HG02870 (cell line): ENCODE data around the gene TRAF3.
"Not testable (repeated sequence)": the region's sequence is repeated elsewhere in the genome, so short reads cannot be mapped to it uniquely, and the experiment has no call there.

Experiments
- ATAC-seq: cut with Tn5 transposase; IDR thresholded peaks from one replicate; pipeline ENCODE4 v1.9.1; 2021; ENCODE audit warnings: mild to moderate bottlenecking, moderate library complexity; ENCODE audit not compliant: unreplicated experiment

The TRAF3 gene

DNA sequence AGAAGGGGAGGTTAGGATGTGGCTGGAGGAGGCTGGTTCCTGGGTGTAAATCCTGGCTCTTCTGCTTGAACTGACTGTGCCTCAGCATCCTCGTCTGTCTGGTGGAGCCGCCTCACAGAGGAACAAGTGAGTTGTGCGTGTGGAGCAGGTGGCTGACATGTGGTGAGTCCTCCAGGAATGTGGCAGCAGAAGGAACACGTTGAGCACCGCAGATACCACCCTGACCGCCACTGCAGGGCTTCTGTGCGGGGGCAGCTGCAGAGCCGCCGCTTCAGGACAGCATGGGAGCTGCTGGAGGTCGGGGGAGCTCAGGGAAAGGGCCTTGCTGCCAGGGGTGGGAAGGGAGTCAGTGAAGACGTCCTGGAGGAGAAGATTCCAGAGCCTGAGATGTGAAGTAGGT lies 48.9 kb downstream of the TRAF3 start:
- no peak for ATAC-seq

DNA sequence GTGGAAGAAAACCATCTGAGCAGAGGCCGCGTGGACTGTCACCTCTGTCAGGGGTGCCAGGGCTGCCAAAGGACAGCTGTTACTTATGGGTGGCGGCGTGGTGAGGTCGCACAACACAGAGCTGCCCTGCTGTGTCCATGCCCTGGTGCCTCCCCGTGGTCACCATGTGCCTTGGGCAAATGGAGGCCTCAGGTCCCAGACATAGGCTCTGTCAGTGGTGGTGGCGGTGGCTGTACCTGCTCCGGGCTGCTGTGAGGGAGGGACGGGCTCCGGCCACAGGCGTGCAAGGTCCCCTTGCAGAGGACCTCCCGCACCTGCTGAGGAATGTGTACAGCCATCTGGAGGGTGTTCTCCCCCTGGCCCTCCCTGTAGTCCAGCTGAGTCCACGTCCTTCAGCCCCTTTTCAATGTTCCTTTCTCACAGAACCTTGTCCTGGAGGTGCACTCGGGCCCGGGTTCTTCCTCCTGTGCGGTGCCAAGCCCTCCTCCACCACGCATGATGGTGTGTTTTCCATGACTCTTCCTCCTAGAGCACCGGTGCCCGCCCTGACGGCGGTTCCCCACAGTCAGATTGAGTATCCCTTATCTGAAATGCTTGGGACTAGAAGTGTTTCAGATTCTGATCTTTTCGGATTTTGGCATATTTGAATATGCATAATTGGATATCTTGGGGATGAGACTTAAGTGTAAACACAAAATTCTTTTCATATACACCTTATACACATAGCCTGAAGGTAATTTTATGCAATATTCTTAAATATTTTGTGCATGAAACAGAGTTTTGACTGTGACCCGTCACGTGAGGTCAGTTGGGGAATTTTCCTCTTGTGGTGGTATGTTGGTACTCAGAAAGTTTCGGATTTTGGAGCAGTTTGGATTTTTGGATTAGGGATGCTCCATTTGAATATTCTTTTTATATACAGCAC lies 49.8 kb downstream of the TRAF3 start:
- ATAC-seq, result no peak

DNA sequence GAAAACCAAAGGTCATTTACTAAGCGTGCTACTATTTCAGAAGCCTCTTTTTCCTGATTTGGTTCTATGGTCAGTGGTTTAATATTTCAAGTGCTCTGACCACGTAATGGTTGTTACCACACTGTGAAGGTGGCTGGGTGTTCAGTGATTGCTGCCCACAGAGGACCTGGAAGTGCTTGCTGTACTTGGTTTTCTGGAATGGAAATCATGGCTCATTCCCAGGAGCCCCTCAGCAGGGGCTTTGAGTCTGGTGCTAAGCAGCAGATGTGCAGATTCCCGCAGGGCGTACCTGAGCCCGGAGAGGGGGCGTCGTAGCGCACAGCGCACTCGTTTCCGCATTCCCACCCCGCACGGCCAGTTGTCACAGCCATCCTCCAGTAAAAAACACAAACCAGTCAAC lies 50.5 kb downstream of the TRAF3 start:
- no peak for ATAC-seq

DNA sequence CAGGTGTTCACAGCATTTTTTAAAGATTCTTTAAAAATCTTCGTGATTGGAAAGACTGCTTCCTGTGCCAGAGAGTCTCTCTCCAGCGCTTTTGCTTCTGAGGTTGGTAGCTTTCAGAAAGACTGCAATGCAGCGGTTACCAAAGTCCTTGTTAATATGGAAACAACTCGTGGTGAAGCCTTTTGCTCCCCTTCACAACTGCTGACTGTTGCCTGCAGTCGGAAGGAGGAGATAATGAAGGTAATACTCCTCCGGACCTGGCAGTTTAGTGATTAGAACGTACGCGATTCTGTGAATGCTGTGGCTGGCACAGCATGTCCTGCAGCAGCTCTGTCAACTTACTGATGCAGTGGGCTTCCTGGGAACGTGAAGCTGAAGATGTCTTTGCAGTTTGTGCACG lies 50.9 kb downstream of the TRAF3 start:
- ATAC-seq, result no peak

DNA sequence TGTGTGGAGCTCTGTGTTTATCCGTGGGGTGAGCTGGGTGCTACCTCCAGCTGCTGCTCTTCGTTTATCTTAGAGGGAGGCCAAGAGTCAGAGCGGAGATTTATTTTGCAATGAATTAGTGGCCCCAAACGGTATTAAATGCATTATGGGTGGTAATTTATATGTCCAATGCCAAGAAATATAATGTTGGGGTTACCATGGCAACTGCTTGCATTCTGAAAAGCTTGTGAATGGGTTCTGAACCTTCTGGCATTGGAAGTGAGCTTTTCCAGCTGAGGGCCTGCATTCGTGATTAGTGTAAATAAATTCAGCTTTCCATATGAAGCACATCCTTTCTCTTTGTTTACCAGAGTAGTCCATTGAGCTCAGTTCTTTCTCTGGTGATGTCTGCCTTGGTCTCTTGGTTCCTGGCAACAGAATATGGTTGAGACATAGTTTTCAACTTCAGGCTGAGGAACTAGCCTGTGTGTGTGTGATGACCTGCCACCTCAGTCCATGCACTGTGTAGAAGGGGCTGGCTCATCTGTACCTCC lies 51.8 kb downstream of the TRAF3 start:
- ATAC-seq, result no peak

DNA sequence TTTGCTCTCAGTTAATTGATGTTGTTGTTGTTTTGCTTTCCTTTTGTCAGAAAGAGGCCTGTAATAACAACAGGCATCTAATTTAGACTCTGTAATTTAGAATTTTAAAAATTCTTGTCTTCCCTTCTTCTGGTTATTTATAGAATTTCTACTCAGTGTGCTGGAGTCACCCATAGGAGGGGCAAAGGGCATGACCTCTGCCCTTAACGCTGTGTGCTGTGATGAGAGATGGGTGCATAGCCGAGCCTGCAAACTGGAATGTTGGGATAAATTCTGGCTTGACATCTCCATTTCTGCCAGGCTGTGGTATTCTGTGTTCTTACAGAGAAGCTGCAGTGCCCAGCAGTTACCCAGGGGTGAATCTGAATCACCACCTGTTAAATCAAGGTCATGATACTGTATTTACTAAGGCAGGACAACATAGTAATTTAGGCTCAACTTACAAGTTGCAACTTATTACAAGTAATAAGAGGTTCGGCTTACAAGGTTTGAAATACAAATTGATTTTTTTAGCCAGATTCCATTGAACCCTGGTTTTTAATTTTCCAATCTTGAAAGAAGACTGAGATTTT lies 53.3 kb downstream of the TRAF3 start:
- no peak for ATAC-seq

DNA sequence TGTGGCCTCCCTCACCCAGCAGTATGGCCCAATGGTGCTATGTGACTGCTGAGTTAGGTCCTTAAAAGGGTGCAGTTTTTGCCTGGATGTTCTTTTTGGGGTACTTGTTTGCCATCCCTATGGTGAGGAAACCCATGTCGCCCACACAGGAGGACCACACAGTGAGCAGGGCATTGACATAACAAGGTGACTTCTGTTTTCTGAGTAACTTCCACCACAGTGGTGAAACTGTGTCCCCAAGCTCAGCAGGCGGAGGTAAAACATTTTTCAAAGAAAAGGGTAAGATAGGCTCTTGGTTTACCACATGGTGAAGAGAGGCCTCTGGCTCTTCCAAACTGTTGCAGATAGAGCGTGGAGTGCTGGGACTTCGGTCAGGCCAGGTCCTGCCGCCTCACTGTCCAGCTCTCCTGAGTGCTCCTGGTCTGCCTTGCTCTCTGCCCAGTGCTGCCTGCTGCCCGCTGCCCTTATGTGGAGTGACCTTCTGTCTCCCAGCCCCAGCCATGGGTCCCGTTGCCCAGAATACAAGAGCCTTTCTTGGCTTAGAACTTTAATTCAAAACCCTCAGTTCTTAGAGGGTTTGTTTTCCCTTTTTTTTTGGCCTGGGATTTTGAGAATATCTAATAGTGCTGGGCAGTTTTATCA lies 54.0 kb downstream of the TRAF3 start:
- no peak for ATAC-seq

DNA sequence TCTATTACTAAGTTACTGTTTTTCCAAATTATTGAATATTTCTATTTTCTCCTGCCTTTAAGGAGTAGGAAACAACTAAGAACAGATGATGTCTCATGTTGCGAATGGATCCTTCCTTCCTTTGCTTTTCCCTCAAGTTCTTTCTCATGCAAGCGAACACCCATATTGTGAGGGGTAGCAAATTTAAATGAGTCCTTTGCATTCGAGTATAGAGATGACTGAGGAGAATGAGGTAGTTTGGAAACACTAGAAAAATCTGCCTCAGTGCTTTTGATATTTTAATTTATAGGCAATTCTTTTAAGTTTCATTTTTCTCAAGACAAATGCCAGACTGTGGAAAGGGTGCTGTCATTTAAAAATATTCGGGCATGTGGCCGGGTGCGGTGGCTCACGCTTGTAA lies 56.1 kb downstream of the TRAF3 start:
- no peak for ATAC-seq

DNA sequence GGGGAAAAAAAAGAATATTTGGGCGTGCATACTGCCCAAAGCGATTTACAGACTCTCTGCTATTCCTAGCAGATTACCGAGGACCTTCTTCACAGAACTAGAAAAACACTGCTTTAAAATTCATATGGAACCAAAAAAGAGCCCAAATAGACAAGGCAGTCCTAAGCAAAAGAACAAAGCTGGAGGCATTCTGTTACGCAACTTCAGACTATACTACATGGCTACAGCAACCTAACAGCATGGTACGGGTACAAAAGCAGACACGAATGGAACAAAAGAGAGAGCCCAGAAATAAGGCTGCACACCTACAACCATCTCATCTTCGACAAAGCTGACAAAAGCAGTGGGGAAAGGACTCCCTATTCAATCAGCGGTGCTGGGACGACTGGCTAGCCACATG lies 56.7 kb downstream of the TRAF3 start:
- ATAC-seq, result no peak

DNA sequence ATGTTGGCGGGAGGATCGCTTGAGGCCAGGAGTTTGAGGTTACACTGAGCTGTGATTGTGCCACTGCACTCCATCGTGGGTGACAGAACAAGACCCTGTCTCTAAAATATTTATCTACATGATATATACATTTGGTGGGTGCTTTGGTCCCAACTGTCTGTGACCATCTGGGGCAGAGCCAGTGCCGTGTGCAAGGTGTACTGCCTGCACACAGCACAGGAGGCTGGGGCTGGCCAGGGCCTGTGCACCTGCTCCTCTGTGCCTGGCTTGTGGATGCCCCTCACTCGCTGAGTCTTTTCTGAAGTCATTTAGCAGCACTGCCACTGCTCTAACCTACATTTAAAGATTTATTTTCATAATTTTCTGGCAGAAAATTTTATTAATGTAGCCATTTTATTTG lies 58.7 kb downstream of the TRAF3 start:
- ATAC-seq, result no peak

DNA sequence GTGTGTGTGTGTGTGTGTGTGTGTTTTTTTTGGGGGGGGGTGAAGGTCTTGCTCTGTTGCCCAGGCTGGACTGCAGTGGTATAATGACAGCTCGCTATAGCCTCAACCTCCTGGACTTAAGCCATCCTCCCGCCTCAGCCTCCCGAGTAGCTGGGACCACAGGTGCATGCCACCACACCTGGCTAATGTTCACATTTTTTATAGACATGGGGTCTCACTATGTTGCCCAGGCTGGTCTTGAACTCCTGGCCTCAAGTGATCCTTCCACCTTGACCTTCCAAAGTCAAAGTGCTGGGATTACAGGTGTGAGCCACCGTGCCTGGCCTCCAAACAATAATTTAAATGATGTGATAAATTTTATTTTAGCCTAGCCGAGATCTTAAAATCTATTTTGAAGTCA lies 59.9 kb downstream of the TRAF3 start:
- ATAC-seq, result not testable (repeated sequence)

DNA sequence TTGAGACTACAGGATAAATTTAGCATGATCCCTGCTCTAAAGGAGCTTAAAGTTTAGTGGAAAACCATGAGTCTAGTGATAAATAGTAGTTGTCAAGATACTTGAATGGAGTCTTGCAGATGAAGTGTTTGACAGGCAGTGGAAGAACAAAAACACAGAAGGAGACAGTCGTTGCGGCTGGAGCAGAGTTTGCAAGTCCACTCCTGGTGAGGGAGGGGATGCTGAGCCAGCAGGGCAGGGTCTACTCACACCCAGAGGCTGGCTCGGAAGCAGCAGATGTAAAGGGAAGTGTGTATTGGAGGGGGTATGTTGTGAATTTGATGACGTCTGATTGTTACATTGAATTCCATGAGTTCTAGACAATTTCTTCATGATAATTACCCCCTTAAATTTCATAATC lies 61.3 kb downstream of the TRAF3 start:
- no peak for ATAC-seq

DNA sequence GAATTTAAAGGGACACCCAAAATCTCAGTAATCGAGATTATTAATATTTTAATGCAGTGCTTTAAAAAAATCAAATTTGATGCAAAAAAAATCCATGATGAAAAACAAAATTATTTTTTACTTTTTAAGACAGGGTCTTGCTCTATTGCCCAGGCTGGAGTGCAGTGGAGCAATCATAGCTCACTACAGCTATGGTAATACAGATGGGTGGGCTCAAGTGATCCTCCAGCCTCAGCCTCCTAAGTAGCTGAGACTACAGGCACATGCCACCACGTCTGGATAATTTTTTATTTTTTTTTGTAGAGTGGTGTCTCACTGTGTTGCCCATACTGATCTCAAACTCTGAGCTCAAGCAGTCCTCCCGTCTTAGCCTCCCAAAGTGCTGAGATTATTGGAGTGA lies 62.9 kb downstream of the TRAF3 start:
- ATAC-seq, result no peak

DNA sequence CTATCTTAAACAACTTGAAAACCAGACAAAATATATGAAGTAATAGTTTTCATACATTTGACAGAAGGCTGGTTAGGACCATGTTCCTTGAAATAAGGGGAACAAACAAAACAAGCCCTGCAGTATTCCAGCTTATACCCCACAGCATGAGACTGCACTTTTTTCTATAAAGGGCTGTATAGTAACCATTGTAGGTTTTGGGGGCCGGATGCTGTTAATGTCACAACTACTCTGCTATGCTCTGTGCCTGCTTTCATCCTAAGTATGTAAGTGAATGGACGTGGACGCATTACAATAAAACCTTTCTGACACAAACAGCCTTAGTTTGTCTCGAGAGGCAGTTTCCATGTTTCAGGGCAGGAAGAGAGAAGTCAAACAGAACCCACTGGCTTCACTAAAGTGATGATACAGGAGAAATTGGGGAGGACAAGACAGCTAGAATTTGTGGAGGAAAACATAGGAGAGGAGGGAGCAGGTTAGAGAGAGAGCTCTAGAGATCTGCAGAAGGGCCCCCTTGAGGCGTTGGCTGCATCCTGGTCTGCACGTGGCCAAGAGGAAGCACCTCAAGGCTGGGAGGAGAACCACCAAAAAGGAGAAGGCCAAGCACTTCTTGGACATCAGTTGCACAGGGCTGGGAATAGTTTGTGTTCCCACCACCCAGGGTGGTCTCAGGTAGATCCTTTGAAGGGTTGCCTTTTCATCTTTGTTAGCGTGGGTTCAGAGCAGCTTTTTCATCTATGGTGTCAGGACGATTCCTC lies 63.7 kb downstream of the TRAF3 start:
- no peak for ATAC-seq

DNA sequence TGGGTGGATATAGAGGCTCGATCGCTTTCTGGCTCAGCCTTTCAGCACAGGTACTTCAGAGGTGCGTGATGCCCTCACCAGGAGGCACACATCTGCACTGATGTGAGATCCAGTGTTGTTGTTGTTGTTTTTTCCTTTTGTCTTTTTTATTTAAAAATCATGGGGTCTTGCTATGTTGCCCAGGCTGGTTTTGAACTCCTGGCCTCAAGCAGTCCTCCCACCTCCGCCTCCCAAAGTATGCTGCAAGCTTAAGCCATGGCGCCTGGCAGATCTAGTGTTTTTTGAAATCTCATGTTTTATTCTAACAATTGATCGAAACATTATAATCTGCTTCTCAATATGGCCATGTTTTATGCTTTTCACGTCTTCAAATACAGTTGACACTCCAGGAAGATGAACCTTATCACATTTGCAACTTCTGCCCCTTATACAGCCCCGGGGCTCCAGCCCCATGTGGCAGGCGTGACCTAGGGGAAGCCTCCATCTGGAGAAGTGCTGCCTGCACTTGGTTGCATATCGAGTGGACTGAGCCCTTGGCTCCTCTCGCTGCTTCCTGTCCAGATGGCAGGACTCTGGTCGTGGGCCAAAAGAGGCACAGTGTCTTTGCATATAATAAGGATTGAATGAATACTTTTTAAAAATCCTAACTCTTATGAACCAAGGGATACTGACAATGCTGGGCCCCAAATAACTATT lies 71.7 kb downstream of the TRAF3 start:
- no peak for ATAC-seq

DNA sequence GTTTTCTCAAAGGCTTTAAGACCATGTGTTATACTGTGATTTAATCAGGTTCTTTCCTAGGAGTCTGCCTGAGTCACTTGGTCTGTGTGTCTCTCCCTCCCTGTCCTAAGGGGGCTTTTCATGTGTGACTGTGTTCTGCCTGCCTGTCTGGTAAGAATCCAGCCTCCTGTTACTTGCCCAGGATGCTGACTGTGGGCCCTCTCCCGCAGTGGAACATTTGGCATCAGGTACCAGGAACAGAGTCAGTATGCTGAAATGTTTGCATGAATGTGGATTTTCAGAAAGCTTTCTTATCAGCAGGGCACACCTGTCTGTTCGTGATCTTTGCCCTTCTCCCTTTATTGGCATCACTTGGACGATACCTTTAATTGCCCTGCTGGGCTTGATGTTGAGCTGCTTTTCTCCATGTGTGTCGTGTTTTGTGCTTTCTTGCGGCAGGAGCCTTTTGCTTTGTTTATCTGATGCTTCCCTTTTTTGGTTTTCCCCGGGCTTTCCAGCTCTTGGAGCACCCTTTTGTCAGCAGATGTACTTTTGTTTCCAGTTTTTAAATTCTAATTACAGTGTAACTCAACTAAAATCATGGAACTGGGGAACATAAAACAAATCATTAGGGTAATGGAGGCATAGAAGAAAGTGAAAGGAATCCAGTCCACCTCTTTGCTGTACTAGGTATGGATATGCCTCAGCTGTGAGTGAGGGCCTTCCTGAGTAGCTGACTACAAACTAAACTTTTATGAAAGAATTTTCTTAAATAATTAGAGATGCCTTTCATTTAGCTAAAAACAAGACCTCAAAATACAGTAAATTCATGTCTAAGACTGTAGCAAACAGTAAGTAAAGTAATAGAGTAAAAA lies 72.5 kb downstream of the TRAF3 start:
- no peak for ATAC-seq

DNA sequence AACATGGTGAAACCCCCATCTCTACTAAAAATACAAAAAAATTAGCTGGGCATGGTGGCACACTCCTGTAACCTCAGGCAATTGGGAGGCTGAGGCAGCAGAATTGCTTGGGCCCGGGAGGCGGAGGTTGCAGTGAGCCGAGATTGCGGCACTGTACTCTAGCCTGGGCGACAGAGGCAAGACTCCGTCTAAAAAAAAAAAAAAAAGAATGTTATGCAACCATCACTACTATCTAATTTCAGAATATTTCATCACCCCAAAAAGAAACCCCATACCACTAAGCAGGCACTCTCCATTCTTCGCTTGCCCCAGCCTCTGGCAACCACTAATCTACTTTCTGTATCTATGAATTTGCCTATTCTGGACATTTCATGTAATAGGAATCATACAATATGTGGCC lies 76.4 kb downstream of the TRAF3 start:
- no peak for ATAC-seq

DNA sequence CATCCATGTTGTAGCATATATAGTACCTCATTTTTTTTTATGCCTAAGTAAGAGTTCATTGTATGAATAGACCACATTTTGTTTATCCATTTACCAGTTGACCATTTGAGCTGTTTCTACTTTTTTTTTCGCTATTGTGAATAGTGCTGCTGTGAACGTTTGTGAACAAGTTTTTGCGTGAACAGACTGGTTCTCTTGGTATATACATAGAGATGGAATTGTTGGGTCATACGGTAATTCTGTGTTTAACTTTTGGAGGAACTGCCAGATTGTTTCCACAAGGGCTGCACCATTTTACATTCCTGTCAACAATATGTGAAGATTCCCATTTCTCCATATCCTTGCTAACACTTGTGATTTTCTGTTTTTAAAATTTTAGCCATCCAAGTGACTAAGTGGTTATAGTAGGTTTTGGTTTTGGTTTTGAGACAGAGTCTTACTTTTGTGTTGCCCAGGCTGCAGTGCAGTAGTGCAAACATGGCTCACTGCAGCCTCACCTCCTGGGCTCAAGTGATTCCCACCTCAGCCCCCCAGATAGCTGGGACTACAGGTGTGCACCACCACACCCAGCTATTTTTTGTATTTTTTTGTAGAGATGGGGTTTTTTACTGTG lies 76.9 kb downstream of the TRAF3 start:
- no peak for ATAC-seq

DNA sequence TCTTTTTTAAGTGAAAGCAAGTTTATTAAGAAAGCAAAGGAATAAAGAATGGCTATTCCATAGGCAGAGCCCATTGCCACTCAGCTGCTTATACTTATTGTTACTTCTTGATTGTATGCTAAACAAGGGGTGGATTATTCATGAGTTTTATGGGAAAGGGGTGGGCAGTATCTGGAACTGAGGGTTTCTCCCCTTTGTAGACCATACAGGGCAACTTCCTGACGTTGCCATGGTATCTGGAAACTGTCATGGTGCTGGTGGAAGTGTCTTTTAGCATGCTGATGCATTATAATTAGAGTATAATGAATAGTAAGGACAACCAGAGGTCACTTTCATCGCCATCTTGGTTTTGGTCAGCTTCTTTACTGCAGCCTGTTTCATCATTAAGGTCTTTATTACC lies 78.9 kb downstream of the TRAF3 start:
- no peak for ATAC-seq
